Stimulated activated naive CD8-positive, alpha-beta T cell treated with anti-CD3 and anti-CD28 coated beads, Interleukin-15, Interleukin-2, amounts not matched to agents 100 U/mL and 50 U/mL, for 24 hours (primary cell): Measurements from ENCODE around the gene SEMA3E.
"Not testable (repeated sequence)": the region's sequence is repeated elsewhere in the genome, so short reads cannot be mapped to it uniquely, and the experiment has no call there.

ENCODE experiments used
- ATAC-seq: fragments of 150-1000 bp; cut with Tn5 transposase; one replicate; pipeline ENCODE4 v1.10.0; 2021
- DNase-seq: peaks from one replicate; pipeline ENCODE4 v3.0.0; 2021

The SEMA3E gene

GRCh38 chr7:83486536-83486935, 162.4 kb downstream of the SEMA3E start:
- DNase-seq (no peak), ATAC-seq (no peak)

GRCh38 chr7:83484826-83485225, 164.1 kb downstream of the SEMA3E start:
- DNase-seq (no peak), ATAC-seq (no peak)

GRCh38 chr7:83484266-83484665, 164.7 kb downstream of the SEMA3E start:
- ATAC-seq (no peak), DNase-seq (no peak)

- ATAC-seq (no peak), DNase-seq (no peak)
Measured at GRCh38 chr7:83478616-83479015, 170.3 kb downstream of the SEMA3E start.

- DNase-seq, result no peak
- no peak for ATAC-seq
Measured at GRCh38 chr7:83476511-83477050, 172.4 kb downstream of the SEMA3E start.

- ATAC-seq (no peak), DNase-seq (no peak)
Measured at GRCh38 chr7:83475420-83475819, 173.5 kb downstream of the SEMA3E start.

- ATAC-seq (no peak), DNase-seq (no peak)
Measured at GRCh38 chr7:83472376-83472775, 176.6 kb downstream of the SEMA3E start.

- ATAC-seq (no peak), DNase-seq (no peak)
Measured at GRCh38 chr7:83469491-83469890, 179.4 kb downstream of the SEMA3E start.

GRCh38 chr7:83469076-83469475, 179.9 kb downstream of the SEMA3E start:
- ATAC-seq, result no peak

GRCh38 chr7:83468251-83468739, 180.6 kb downstream of the SEMA3E start:
- ATAC-seq, result no peak
- no peak for DNase-seq

More at GRCh38 chr7:83469076-83469475, 179.9 kb downstream of the SEMA3E start:
- DNase-seq, result no peak

GRCh38 chr7:83467493-83467892, 181.4 kb downstream of the SEMA3E start:
- no peak for DNase-seq
- ATAC-seq, result no peak

GRCh38 chr7:83466956-83467355, 182.0 kb downstream of the SEMA3E start:
- ATAC-seq (no peak), DNase-seq (no peak)

GRCh38 chr7:83466187-83466923, 182.6 kb downstream of the SEMA3E start:
- ATAC-seq, result no peak
- DNase-seq, result no peak

GRCh38 chr7:83465643-83466042, 183.3 kb downstream of the SEMA3E start:
- ATAC-seq, result no peak
- no peak for DNase-seq

- not testable (repeated sequence) for ATAC-seq, DNase-seq
Measured at GRCh38 chr7:83461820-83462219, 187.1 kb downstream of the SEMA3E start.

- DNase-seq, ATAC-seq: not testable (repeated sequence)
Measured at GRCh38 chr7:83459930-83460653, 188.8 kb downstream of the SEMA3E start.

- not testable (repeated sequence) for DNase-seq, ATAC-seq
Measured at GRCh38 chr7:83459101-83459929, 189.6 kb downstream of the SEMA3E start.

- DNase-seq (no peak), ATAC-seq (no peak)
Measured at GRCh38 chr7:83457022-83457892, 191.7 kb downstream of the SEMA3E start.

- ATAC-seq (no peak), DNase-seq (no peak)
Measured at GRCh38 chr7:83456413-83456812, 192.5 kb downstream of the SEMA3E start.

- DNase-seq (no peak), ATAC-seq (no peak)
Measured at GRCh38 chr7:83455612-83456011, 193.3 kb downstream of the SEMA3E start.

- DNase-seq, result no peak
- ATAC-seq, result no peak
Measured at GRCh38 chr7:83452256-83452655, 196.7 kb downstream of the SEMA3E start.
